Measurements from ENCODE around the gene MGAT5. TPM values are rescaled to one million over a fixed set of nuclear protein-coding genes. Genes with fewer than 3 reads are reported as not detected.

Gene MGAT5
- total RNA-seq, 4 donors from 2014 or later, result 32.4 to 65.9 (median 46.6) TPM

GRCh38 chr2:134304394-134305108 lies 50.7 kb downstream of the MGAT5 start:
- Histone ChIP-seq H3K4me3 (no peak overlapping the region), H3K27ac (no peak overlapping the region), H3K4me1 (peaks cover 8 to 20% (median 10%) of the 10 kb centered on the region in 3 donors), H3K9me3 (no peaks in the 10 kb centered on the region), H3K36me3 (no peaks in the 10 kb centered on the region), H3K27me3 (no peaks in the 10 kb centered on the region)
- WGBS, 2 donors (ENCODE audit: low coverage in 1 of 2), result 50 to 77% methylated on average over 2 to 3 of the region's 3 CpGs
- no peak for ATAC-seq
- no peak for TF ChIP-seq POLR2AphosphoS5 (IDR thresholded peaks at IDR 0.05)
- TF ChIP-seq CTCF (IDR thresholded peaks at IDR 0.05), result no peak
- no peak for TF ChIP-seq EP300 (IDR thresholded peaks at IDR 0.05)
- no peak for TF ChIP-seq POLR2A (IDR thresholded peaks at IDR 0.05)

- Histone ChIP-seq H3K36me3 (no peaks in the 10 kb centered on the region), H3K4me3 (no peak overlapping the region), H3K27me3 (no peaks in the 10 kb centered on the region), H3K27ac (no peak overlapping the region), H3K4me1 (peaks cover 8 to 20% (median 10%) of the 10 kb centered on the region in 3 donors), H3K9me3 (no peaks in the 10 kb centered on the region)
- no peak for ATAC-seq
- WGBS, 2 donors (ENCODE audit: low coverage in 1 of 2), result 88 to 98% methylated on average over 5 of the region's 5 CpGs
- TF ChIP-seq POLR2A (IDR thresholded peaks at IDR 0.05) (no peak), CTCF (IDR thresholded peaks at IDR 0.05) (no peak), EP300 (IDR thresholded peaks at IDR 0.05) (no peak), POLR2AphosphoS5 (IDR thresholded peaks at IDR 0.05) (no peak)
These were observed 51.2 kb downstream of the MGAT5 start for GRCh38 chr2:134305109-134305491.

GRCh38 chr2:134306521-134306920 lies 52.6 kb downstream of the MGAT5 start:
- no peak for ATAC-seq
- no peak overlapping the region for H3K27ac ChIP-seq
- no peaks in the 10 kb centered on the region for H3K27me3 ChIP-seq
- H3K36me3 ChIP-seq, result no peaks in the 10 kb centered on the region
- no peak for TF ChIP-seq EP300 (IDR thresholded peaks at IDR 0.05)
- no peak for TF ChIP-seq POLR2A (IDR thresholded peaks at IDR 0.05)
- TF ChIP-seq POLR2AphosphoS5 (IDR thresholded peaks at IDR 0.05), result no peak
- no peak for TF ChIP-seq CTCF (IDR thresholded peaks at IDR 0.05)
- H3K4me3 ChIP-seq, result no peak overlapping the region
- peaks cover 5 to 10% (median 6%) of the 10 kb centered on the region in 3 donors for H3K4me1 ChIP-seq
- no peaks in the 10 kb centered on the region for H3K9me3 ChIP-seq
- 92 to 94% methylated on average over 1 to 2 of the region's 2 CpGs for WGBS, 2 donors (ENCODE audit: low coverage in 1 of 2)

- H3K27ac ChIP-seq, result no peak overlapping the region
- no peak overlapping the region for H3K4me3 ChIP-seq
- H3K4me1 ChIP-seq, result peaks cover 0 to 2% (median 0%) of the 10 kb centered on the region in 3 donors
- TF ChIP-seq POLR2A (IDR thresholded peaks at IDR 0.05), result no peak
- TF ChIP-seq EP300 (IDR thresholded peaks at IDR 0.05), result no peak
- no peak for TF ChIP-seq CTCF (IDR thresholded peaks at IDR 0.05)
- TF ChIP-seq POLR2AphosphoS5 (IDR thresholded peaks at IDR 0.05), result no peak
- no peaks in the 10 kb centered on the region for H3K9me3 ChIP-seq
- no peaks in the 10 kb centered on the region for H3K36me3 ChIP-seq
- no peaks in the 10 kb centered on the region for H3K27me3 ChIP-seq
- ATAC-seq, result no peak
- WGBS, 2 donors (ENCODE audit: low coverage in 1 of 2), result 68 to 80% methylated on average over 5 of the region's 5 CpGs
These were observed 53.5 kb downstream of the MGAT5 start for GRCh38 chr2:134307334-134307733.
